ENCODE measurements around the gene MRAS. TPM values are rescaled to one million over a fixed set of nuclear protein-coding genes. Genes with fewer than 3 reads are reported as not detected.
A peak's percentile ranks its signal among the peaks of the same experiment; 100 is the strongest.

MRAS gene
- total and polyA plus RNA-seq, 11 donors, result 112 to 413 (median 252) TPM

DNA sequence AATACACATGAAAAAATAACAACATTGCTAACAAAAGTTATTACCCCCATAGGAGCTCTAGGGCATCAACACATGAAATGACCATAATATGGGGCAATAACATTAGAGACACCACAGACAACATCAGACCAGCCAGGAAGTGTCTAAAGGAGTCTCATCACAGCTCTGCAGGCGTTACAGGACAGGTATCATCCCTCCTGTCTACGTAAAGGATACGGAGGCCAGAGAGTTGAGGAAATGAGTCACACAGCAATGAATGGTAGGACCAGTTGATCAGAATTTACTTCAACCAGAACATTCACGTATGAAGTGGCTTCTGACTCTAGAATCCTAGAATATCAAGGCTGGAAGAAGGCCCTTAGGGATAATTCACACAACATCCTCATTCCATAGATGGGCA is 20.5 kb upstream of the MRAS start:
- Histone ChIP-seq H3K4me1 (peaks cover 0 to 31% (median 9%) of the 10 kb centered on the region in 12 donors), H3K4me3 (no peak overlapping the region), H3K27ac (no peak overlapping the region), H3K36me3 (no peaks in the 10 kb centered on the region), H3K27me3 (no peaks in the 10 kb centered on the region), H3K9me3 (no peaks in the 10 kb centered on the region)
- intact Hi-C loops (cut with DNase I), result loop anchor here in 2 of 10 donors (10.0 kb wide), 2 partner anchors 133 to 267 kb away; partner anchors contain the start of gene CEP70 (in 1 of the 2)
- 80 to 93% (median 85%) methylated on average over 4 of the region's 4 CpGs for WGBS, 4 donors
- TF ChIP-seq, protein P1, sequence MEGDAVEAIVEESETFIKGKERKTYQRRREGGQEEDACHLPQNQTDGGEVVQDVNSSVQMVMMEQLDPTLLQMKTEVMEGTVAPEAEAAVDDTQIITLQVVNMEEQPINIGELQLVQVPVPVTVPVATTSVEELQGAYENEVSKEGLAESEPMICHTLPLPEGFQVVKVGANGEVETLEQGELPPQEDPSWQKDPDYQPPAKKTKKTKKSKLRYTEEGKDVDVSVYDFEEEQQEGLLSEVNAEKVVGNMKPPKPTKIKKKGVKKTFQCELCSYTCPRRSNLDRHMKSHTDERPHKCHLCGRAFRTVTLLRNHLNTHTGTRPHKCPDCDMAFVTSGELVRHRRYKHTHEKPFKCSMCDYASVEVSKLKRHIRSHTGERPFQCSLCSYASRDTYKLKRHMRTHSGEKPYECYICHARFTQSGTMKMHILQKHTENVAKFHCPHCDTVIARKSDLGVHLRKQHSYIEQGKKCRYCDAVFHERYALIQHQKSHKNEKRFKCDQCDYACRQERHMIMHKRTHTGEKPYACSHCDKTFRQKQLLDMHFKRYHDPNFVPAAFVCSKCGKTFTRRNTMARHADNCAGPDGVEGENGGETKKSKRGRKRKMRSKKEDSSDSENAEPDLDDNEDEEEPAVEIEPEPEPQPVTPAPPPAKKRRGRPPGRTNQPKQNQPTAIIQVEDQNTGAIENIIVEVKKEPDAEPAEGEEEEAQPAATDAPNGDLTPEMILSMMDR (IDR thresholded peaks at IDR 0.05), result no peak
- no peak for TF ChIP-seq POLR2A (IDR thresholded peaks at IDR 0.05)
- ATAC-seq, result no peak
- no peak for DNase-seq

DNA sequence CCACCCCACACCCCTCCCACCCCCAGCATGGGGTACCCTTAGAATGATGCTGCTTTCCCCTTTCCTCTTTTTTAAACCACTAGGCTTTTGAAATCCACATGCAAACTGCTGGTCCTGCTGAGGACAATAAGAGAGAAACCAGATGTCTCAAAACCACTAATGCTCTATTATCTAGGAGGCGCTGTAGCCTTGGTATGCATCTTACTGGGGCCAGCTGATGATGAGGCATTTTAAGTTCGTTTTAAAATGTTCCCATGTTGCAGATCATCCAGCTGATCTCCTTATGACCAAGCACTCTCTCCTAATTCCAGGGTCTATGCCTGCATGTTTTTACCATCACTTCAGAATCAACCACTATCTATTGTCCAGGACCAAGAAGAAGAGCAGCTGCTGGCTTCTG is 20.0 kb upstream of the MRAS start:
- intact Hi-C loops (cut with DNase I), result loop anchor here in 2 of 10 donors (10.0 kb wide), 2 partner anchors 134 to 266 kb away; partner anchors contain the start of gene CEP70 (in 1 of the 2)
- DNase-seq (no peak), ATAC-seq (no peak)
- TF ChIP-seq POLR2A (IDR thresholded peaks at IDR 0.05), result no peak
- TF ChIP-seq, protein P1 (IDR thresholded peaks at IDR 0.05), result peak in 3 of 12 donors; percentile 5 to 24 (median 22)
- H3K4me1 ChIP-seq, result peaks cover 0 to 28% (median 9%) of the 10 kb centered on the region in 12 donors
- no peaks in the 10 kb centered on the region for H3K36me3 ChIP-seq
- H3K4me3 ChIP-seq, result peak overlapping the region in 1 of 12 donors; percentile 71
- 26 to 31% (median 30%) methylated on average over 2 of the region's 2 CpGs for WGBS, 4 donors
- no peaks in the 10 kb centered on the region for H3K27me3 ChIP-seq
- no peaks in the 10 kb centered on the region for H3K9me3 ChIP-seq
- no peak overlapping the region for H3K27ac ChIP-seq

DNA sequence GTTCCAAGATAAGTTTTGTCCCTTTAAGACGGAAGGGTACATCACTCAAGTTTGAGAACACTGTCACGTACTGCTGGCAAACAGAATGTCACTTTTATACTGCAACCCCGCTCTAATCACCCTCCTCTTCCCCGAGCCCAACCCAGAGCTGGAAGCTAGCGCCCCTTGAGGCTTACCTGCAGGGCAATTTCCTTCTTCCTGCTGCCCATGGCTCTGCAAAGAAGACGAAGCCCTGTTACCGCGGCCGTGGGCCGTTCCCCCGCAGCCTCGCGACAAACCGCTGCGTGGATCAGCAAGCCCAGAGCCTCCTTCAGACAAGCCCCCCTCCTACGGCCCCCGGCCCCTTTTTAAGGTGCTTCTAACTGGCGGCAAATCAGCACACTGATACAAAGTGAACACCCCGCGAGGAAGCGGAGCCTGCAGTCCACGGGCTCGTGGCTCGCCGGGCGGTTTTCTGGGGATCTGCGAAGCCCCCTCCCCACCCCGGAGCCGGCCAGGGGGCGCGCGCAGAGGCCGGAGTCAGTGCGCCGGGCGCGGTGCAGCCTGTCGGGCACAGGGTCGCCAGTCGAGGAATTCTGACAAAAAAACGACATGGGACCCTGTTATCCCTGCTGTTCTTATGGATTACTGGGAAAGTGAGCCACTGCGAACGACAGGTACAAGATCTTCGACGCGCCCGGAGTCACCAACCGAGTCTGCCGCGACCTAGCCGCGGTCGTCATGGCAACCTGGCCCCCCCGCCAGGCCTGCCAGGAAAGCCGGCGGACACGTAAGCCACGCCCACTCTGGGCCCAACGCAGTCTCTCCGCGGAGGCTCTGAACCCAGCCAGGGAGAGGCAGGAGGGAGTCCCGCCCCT is 19.0 kb upstream of the MRAS start, which contains the start of gene NME9:
TSS of gene NME9 (minus strand) at position 725 of the 857 bp plus-strand sequence. CDS start at position 209, 516 bp downstream.
- 0 to 2% (median 1%) methylated on average over 27 to 62 of the region's 62 CpGs for WGBS, 4 donors
- intact Hi-C loops (cut with DNase I), result loop anchor here in 2 of 10 donors (10.0 kb wide), 2 partner anchors 135 to 265 kb away; partner anchors contain the start of gene CEP70 (in 1 of the 2)

More for the DNA sequence above, 19.0 kb upstream of the MRAS start, which contains the start of gene NME9:
- DNase-seq (peak; percentile 89 to 94 (median 92)), ATAC-seq (peak; percentile 94 to 98 (median 96))
- H3K4me3 ChIP-seq, result peak within 1 kb of the TSS; percentile 47 to 72 (median 66)
- no peak for TF ChIP-seq POLR2A (IDR thresholded peaks at IDR 0.05)
- TF ChIP-seq, protein P1 (IDR thresholded peaks at IDR 0.05), result peak; percentile 17 to 62 (median 42)
- H3K36me3 ChIP-seq, result no peaks in the 10 kb centered on the region
- H3K9me3 ChIP-seq, result no peaks in the 10 kb centered on the region
- peak within 1 kb of the TSS in 9 of 12 donors; percentile 16 to 69 (median 53) for H3K27ac ChIP-seq
- H3K4me1 ChIP-seq, result peaks cover 0 to 18% (median 9%) of the 10 kb centered on the region in 12 donors
- no peaks in the 10 kb centered on the region for H3K27me3 ChIP-seq
